ENCODE results near the gene NACC2. TPM values are rescaled to one million over a fixed set of nuclear protein-coding genes. Genes with fewer than 3 reads are reported as not detected.

NACC2 gene
- total and polyA plus RNA-seq, 9 of the 15 experiments (the other 6 are each of a cell fraction or from before 2014, with no cell fraction given), result 0.70 to 25.1 (median 5.6) TPM

GRCh38 chr9:136118320-136119060 lies 23.4 kb upstream of the NACC2 start, which contains the start of gene TMEM250 (continued):
- TF ChIP-seq STAT6 (CRISPR knock-in tag; IDR thresholded peaks at IDR 0.05) (no peak), DNMT1 (IDR thresholded peaks at IDR 0.05) (no peak), SPI1 (IDR thresholded peaks at IDR 0.05; ENCODE audit: borderline replicate concordance, low read depth, low read length) (peak; percentile 77), ETV1 (tag; conservative IDR thresholded peaks at IDR 0.05; ENCODE audit: low read depth) (no peak), MAFK (IDR thresholded peaks at IDR 0.05; ENCODE audit: low read length) (no peak), CREBBP (IDR thresholded peaks at IDR 0.05; ENCODE audit: low read depth, low read length) (no peak), HNRNPK (IDR thresholded peaks at IDR 0.05; ENCODE audit: low read depth, low read length, poor library complexity, severe bottlenecking) (no peak), TEAD2 (tag; IDR thresholded peaks at IDR 0.05) (no peak), ZNF589 (CRISPR knock-in tag; IDR thresholded peaks at IDR 0.05; ENCODE audit: low read depth) (0 out of 2 replicates have a peak, but pooled peaks have one; percentile 23), HDAC8 (tag; IDR thresholded peaks at IDR 0.05) (no peak), ZNF384 (IDR thresholded peaks at IDR 0.05; ENCODE audit: low read depth, low read length) (no peak), DDX20 (tag; IDR thresholded peaks at IDR 0.05; ENCODE audit: low read depth) (no peak), GTF2A2 (tag; IDR thresholded peaks at IDR 0.05) (no peak), DIDO1 (tag; IDR thresholded peaks at IDR 0.05; ENCODE audit: low read depth) (no peak), BRCA1 (IDR thresholded peaks at IDR 0.05) (no peak), BRCA1 (CRISPR knock-in tag; IDR thresholded peaks at IDR 0.05) (no peak), LCOR (CRISPR knock-in tag; IDR thresholded peaks at IDR 0.05) (no peak), ZNF395 (CRISPR knock-in tag; IDR thresholded peaks at IDR 0.05) (peak; percentile 63; the same call in 1 of the 2 replicates), KDM5B (IDR thresholded peaks at IDR 0.05; ENCODE audit: insufficient replicate concordance, low read depth, low read length) (no peak)
- TF ChIP-seq, protein P1, sequence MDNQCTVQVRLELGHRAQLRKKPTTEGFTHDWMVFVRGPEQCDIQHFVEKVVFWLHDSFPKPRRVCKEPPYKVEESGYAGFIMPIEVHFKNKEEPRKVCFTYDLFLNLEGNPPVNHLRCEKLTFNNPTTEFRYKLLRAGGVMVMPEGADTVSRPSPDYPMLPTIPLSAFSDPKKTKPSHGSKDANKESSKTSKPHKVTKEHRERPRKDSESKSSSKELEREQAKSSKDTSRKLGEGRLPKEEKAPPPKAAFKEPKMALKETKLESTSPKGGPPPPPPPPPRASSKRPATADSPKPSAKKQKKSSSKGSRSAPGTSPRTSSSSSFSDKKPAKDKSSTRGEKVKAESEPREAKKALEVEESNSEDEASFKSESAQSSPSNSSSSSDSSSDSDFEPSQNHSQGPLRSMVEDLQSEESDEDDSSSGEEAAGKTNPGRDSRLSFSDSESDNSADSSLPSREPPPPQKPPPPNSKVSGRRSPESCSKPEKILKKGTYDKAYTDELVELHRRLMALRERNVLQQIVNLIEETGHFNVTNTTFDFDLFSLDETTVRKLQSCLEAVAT (IDR thresholded peaks at IDR 0.05), result no peak
- TF ChIP-seq, protein P2, sequence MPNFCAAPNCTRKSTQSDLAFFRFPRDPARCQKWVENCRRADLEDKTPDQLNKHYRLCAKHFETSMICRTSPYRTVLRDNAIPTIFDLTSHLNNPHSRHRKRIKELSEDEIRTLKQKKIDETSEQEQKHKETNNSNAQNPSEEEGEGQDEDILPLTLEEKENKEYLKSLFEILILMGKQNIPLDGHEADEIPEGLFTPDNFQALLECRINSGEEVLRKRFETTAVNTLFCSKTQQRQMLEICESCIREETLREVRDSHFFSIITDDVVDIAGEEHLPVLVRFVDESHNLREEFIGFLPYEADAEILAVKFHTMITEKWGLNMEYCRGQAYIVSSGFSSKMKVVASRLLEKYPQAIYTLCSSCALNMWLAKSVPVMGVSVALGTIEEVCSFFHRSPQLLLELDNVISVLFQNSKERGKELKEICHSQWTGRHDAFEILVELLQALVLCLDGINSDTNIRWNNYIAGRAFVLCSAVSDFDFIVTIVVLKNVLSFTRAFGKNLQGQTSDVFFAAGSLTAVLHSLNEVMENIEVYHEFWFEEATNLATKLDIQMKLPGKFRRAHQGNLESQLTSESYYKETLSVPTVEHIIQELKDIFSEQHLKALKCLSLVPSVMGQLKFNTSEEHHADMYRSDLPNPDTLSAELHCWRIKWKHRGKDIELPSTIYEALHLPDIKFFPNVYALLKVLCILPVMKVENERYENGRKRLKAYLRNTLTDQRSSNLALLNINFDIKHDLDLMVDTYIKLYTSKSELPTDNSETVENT (CRISPR knock-in tag; IDR thresholded peaks at IDR 0.05), result peak; percentile 82

All from K562 (cell line).